BJ (cell line): ENCODE measurements around the gene TJP3. TPM values are rescaled to one million over a fixed set of nuclear protein-coding genes. Genes with fewer than 3 reads are reported as not detected.

Experiments used
- CTCF ChIA-PET: fragments of 350-600 bp; formaldehyde crosslinking; extraction: SDS; loops from one replicate; lab custom pipeline; 2021; ENCODE audit warnings: antibody characterized with exemption, inconsistent platforms; lab: Yijun Ruan, JAX
- POLR2A ChIA-PET: fragments of 300-600 bp; sonication (Branson Sonifier 250); formaldehyde crosslinking; extraction: SDS; loops from one replicate; lab custom pipeline; 2021; ENCODE audit warnings: antibody characterized with exemption; lab: Charles Lee
- DNase-seq: peaks from one replicate; pipeline ENCODE4 v3.0.0-alpha.2; 2011; ENCODE audit warnings: low read depth
- H3K27me3 ChIP-seq: 2 replicates; pipeline ENCODE4 v1.6.0; 2011; ENCODE audit warnings: low read length; ENCODE audit not compliant: control insufficient read depth, insufficient read depth
- H3K36me3 ChIP-seq: 2 replicates; pipeline ENCODE4 v1.5.1; 2011; ENCODE audit warnings: low read length; ENCODE audit not compliant: control insufficient read depth, insufficient read depth
- H3K4me3 ChIP-seq: 2 replicates; pipeline ENCODE4 v1.5.1; 2011; ENCODE audit warnings: low read depth, mild to moderate bottlenecking, control low read depth, low read length
- polyA plus RNA-seq: library from polyadenylated mRNA; depleted of rRNA; stranded (reverse); fragments of >200 nt; gene quantifications from 2 replicates; pipeline ENCODE4 v1.2.3, GENCODE V29; 2011; rRNA removed
- small RNA-seq: library from RNA; depleted of rRNA; stranded (forward); fragments of <200 nt; gene quantifications from one replicate; pipeline ENCODE3, GENCODE V24; 2012; ENCODE audit warnings: low replicate concordance, low read depth; ENCODE audit not compliant: insufficient read length
- TF ChIP-seq, protein P1 (sequence below): IDR thresholded peaks from 2 replicates; pipeline ENCODE4 v1.5.1; 2011; ENCODE audit warnings: low read depth, mild to moderate bottlenecking, control low read depth, inconsistent platforms, low read length, moderate library complexity; ENCODE audit not compliant: insufficient read depth

The TJP3 gene
- polyA plus RNA-seq, 1 experiment = not detected

DNA sequence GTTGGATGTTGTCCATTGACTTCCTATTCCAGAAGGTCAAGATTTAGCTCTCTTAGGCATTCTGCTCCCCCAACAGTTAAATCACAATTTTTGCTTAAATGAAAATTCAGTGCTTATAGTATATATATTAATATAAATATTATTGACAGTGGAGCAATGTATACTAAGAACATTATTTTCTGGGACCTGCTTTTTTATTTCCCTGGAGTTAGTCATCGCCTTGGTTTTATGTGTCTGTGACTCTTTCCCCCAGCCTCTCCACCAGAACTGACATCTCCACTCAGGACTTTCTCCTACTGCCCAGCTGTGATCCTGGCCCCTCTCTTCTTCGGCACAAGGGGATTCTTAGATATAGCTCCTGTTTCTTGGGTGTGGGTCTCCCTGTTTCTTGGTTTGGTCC is 88.2 kb downstream of the TJP3 start:
- H3K4me3 ChIP-seq = no peak overlapping the region
- no peaks in the 10 kb centered on the region for H3K36me3 ChIP-seq
- no peak for DNase-seq
- ChIA-PET CTCF (interaction anchor here (1.2 to 3.4 kb wide), 3 partner anchors 16 to 25 kb away, joined by 3 to 15 read pairs (median 4); no protein-coding TSS in a partner anchor), POLR2A (no interaction called here)
- peaks cover 6% of the 10 kb centered on the region for H3K27me3 ChIP-seq
- TF ChIP-seq, protein P1, sequence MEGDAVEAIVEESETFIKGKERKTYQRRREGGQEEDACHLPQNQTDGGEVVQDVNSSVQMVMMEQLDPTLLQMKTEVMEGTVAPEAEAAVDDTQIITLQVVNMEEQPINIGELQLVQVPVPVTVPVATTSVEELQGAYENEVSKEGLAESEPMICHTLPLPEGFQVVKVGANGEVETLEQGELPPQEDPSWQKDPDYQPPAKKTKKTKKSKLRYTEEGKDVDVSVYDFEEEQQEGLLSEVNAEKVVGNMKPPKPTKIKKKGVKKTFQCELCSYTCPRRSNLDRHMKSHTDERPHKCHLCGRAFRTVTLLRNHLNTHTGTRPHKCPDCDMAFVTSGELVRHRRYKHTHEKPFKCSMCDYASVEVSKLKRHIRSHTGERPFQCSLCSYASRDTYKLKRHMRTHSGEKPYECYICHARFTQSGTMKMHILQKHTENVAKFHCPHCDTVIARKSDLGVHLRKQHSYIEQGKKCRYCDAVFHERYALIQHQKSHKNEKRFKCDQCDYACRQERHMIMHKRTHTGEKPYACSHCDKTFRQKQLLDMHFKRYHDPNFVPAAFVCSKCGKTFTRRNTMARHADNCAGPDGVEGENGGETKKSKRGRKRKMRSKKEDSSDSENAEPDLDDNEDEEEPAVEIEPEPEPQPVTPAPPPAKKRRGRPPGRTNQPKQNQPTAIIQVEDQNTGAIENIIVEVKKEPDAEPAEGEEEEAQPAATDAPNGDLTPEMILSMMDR = no peak

DNA sequence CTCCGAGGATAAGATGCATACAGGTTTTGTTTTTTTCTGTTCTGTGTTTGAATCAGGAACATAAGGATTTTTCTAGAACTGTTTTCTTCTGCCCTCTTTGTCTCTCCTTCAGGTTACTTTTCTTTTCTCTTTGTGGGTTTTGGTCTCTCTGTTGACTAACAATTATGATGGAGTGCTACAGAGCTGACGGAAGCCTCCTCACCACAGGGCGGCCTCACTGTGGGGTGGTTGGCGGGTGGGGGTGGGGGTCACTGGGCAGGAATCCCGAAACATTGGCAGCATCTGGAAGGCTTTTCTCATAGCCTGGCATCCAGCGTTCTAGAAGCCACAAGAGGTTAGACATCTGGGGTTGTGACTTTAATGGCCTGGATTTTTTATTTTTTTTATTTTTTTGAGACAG is 90.0 kb downstream of the TJP3 start:
- Histone ChIP-seq H3K27me3 (peaks cover 16% of the 10 kb centered on the region), H3K36me3 (no peaks in the 10 kb centered on the region), H3K4me3 (no peak overlapping the region)
- DNase-seq = no peak
- ChIA-PET POLR2A (no interaction called here), CTCF (interaction anchor here (1.1 to 3.4 kb wide), 2 partner anchors 9 to 24 kb away, joined by 3 to 15 read pairs; no protein-coding TSS in a partner anchor)
- TF ChIP-seq, protein P1 = no peak

Small RNA genes lying within 50 kb of the gene (small RNA-seq; reads per million reads assigned to genes)
- gene AC005777.1 = not detected

Other genes with a start within 250 kb of the TJP3 start
- gene SMIM24, start 227.9 kb upstream of the TJP3 start, polyA plus RNA-seq = 0.12 and 0.20 TPM in 2 replicates
- gene SMIM44, start 224.9 kb upstream of the TJP3 start, polyA plus RNA-seq = not detected in 2 replicates
- gene DOHH, start 207.7 kb upstream of the TJP3 start, polyA plus RNA-seq = 3.9 and 8.3 TPM in 2 replicates
- 20.4 and 52.3 TPM in 2 replicates for gene FZR1, start 202.1 kb upstream of the TJP3 start, polyA plus RNA-seq
- gene TEKTIP1, start 169.2 kb upstream of the TJP3 start, polyA plus RNA-seq = not detected in 2 replicates
- gene MFSD12, start 150.8 kb upstream of the TJP3 start, polyA plus RNA-seq = 35.0 and 54.7 TPM in 2 replicates
- 39.7 and 54.2 TPM in 2 replicates for gene HMG20B, start 135.4 kb upstream of the TJP3 start, polyA plus RNA-seq
- 0.36 and 0.63 TPM in 2 replicates for gene GIPC3, start 122.9 kb upstream of the TJP3 start, polyA plus RNA-seq
- 0.54 and 1.2 TPM in 2 replicates for gene TBXA2R, start 101.5 kb upstream of the TJP3 start, polyA plus RNA-seq
- 9.3 and 13.8 TPM in 2 replicates for gene CACTIN, start 81.6 kb upstream of the TJP3 start, polyA plus RNA-seq
- gene PIP5K1C, start 7.9 kb upstream of the TJP3 start, polyA plus RNA-seq = 14.2 and 35.3 TPM in 2 replicates
- gene APBA3, start 53.3 kb downstream of the TJP3 start, polyA plus RNA-seq = 7.7 and 12.4 TPM in 2 replicates
- gene MRPL54, start 54.3 kb downstream of the TJP3 start, polyA plus RNA-seq = 70.1 and 77.7 TPM in 2 replicates
- gene RAX2, start 63.8 kb downstream of the TJP3 start, polyA plus RNA-seq = not detected in 2 replicates
- not detected in 2 replicates for gene MATK, start 78.0 kb downstream of the TJP3 start, polyA plus RNA-seq
- gene ZFR2, start 160.7 kb downstream of the TJP3 start, polyA plus RNA-seq = 0.15 TPM in 1 of 2 replicates, not detected in the other
- gene ATCAY, start 172.3 kb downstream of the TJP3 start, polyA plus RNA-seq = 0.01 TPM in 1 of 2 replicates, not detected in the other
- gene NMRK2, start 224.7 kb downstream of the TJP3 start, polyA plus RNA-seq = not detected in 2 replicates